GM20000 (cell line): ENCODE measurements around the gene C3.

ENCODE experiments used
- DNase-seq: peaks from one replicate; pipeline ENCODE4 v3.0.0; 2012; ENCODE audit warnings: low spot score
- TF ChIP-seq, protein P1 (sequence below): IDR thresholded peaks from 2 replicates; pipeline ENCODE4 v1.5.1; 2012; ENCODE audit warnings: mild to moderate bottlenecking, control low read depth; ENCODE audit errors: extremely low read depth, missing control alignments

Gene C3

DNA sequence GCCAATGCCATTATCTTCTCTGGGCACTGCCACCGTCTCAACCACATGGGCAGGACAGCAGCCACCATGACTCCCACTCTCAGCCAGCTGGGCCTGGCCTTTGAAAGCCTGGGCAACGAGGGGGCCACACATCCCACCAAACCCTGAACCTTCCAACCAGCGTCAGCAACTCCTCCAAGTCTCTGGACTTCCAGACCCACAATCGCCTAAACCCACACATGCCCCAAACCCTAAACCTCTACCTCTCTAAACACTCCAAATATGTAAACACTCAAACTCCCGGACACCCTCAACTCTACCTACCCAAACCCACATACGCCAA, 949 bp downstream of the C3 start:
- TF ChIP-seq, protein P1, sequence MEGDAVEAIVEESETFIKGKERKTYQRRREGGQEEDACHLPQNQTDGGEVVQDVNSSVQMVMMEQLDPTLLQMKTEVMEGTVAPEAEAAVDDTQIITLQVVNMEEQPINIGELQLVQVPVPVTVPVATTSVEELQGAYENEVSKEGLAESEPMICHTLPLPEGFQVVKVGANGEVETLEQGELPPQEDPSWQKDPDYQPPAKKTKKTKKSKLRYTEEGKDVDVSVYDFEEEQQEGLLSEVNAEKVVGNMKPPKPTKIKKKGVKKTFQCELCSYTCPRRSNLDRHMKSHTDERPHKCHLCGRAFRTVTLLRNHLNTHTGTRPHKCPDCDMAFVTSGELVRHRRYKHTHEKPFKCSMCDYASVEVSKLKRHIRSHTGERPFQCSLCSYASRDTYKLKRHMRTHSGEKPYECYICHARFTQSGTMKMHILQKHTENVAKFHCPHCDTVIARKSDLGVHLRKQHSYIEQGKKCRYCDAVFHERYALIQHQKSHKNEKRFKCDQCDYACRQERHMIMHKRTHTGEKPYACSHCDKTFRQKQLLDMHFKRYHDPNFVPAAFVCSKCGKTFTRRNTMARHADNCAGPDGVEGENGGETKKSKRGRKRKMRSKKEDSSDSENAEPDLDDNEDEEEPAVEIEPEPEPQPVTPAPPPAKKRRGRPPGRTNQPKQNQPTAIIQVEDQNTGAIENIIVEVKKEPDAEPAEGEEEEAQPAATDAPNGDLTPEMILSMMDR = no peak

DNA sequence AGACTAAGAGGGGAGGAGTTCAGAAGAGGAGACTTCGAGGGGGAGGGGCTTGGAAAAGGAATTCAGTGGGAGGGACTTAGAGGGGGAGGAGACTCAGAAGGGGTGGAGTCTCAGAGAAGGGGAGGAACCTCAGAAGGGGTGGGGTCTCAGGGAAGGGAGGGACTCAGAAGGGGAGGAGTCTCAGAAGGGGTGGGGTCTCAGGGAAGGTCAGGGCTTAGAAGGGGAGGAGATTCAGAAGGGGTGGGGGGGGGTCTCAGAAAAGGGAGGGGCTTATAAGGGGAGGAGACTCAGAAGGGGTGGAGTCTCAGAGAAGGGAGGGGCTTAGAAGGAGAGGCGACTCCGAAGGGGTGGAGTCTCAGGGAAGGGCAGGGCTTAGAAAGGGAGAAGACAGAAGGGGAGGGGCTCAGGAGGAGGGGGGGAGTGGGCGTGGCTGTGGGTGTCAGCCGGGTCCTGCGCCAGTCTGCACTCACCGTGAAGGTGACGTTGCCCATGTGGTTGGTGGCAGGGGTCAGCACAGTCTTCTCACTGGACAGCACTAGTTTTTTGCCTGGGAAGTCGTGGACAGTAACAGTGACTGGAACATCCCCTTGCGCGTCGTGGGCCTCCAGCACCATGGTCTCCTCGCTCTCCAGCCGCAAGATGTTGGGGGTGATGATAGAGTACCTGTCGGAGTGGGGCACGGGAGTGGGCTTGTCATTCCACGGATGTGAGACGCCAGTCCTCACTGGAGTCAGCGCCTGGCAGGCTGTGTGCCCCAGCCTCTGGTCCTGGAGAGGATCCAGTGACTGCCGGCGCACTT, 1.5 kb downstream of the C3 start:
- no peak for DNase-seq

More for the DNA sequence above, 949 bp downstream of the C3 start:
- DNase-seq = no peak

DNA sequence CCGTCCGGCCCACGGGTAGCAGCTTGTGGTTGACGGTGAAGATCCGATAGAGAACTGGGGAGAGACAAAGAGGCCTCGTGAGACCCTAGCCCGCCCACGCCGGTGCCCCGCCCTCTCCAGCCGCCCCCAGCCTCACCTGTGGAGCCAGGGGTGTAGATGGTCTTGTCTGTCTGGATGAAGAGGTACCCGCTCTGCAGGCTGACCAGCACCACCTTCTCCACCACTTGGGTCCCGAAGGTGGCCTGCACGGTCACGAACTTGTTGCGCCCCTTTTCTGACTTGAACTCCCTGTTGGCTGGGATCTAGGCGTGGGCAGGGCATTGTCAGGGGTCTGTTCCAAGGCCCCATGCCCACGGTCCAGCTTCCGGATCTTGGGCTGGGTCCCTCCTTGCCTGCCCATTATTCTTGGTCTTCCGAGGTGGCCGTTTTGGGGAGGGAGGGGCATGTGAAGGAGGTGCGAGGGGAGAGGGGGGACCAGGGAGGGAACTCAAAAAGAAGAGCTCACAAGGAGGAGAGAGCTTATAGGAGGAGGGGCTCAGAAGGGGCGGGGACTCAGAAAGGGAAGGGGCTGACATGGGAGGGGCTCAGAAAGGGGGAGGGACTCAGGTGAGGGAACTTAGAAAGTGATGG, 2.2 kb downstream of the C3 start:
- DNase-seq = no peak
- TF ChIP-seq, protein P1 = no peak

More for the DNA sequence above, 1.5 kb downstream of the C3 start:
- TF ChIP-seq, protein P1 = no peak

DNA sequence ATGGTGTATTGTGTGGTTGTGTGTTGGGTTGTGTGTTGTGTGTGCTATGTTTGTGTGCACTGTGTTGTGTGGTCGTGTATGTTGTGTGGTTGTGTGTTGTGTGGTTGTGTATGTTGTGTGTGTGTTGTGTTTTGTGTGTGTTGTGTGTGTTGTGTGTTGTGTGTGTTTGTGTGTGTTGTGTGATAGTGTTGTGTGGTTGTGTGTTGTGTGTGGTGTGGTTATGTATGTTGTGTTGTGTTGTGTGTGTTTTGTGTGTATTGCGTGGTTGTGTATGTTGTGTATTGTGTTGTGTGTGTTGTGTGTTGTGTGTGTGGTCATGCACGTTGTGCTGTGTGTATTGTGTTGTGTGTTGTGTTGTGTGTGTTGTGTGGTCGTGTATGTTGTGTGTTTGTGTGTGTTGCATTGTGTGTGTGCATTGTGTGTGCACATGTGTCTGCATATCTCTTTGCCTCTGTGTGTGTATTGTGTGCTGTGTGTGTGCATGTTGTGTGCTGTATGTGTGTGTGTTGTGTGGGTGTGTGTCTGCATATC, 2.9 kb downstream of the C3 start:
- TF ChIP-seq, protein P1 = no peak
- no peak for DNase-seq

DNA sequence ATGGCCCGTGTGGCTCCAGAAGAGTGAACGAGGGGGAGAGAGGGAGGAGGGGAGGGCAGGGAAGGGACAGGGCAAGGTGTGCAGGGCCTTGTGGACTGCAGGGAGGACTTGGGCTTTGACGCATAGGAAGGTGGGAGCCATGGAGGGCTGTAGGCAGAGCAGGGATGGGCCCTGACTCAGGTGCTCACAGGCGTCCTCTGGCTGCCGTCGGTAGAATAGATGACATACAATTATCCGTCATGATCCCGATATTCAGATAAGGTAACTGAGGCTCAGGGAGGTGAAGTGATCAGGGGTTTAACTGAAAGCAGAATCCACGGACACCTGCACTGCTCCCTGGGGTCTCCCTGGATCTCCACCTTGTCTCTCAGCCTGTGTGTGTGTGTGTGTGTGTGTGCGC, 3.4 kb downstream of the C3 start:
- no peak for DNase-seq
- TF ChIP-seq, protein P1 = no peak

DNA sequence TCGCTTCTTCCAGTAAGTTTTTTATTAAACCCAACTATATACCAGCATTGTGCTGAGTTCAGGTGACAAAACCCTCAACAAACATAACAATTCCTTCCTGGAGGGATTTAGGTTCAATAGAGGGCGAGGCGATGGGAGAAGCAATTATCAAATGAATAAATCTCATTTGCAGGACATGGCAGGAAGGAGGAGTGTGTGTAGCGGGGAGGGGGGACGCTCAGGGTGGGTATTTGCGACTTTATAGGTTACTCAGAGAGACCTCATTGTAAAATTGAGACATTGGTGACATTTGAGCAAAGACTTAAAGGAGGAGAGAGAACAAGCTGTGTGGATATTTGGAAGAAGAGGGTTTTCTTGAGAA, 3.9 kb downstream of the C3 start:
- TF ChIP-seq, protein P1 = no peak
- no peak for DNase-seq
